HEK293 (cell line): ENCODE data around the gene PLEKHJ1.

Source experiments
- CTCF ChIP-seq: fragments of 450-650 bp; formaldehyde crosslinking; IDR thresholded peaks from 2 replicates; pipeline ENCODE4 v1.5.1; 2016; ENCODE audit warnings: missing biosample characterization, missing genetic modification characterization
- SALL2 ChIP-seq: fragments of 450-650 bp; formaldehyde crosslinking; IDR thresholded peaks from 2 replicates; pipeline ENCODE4 v1.5.0; 2017; ENCODE audit warnings: missing biosample characterization, mild to moderate bottlenecking, missing genetic modification characterization, borderline replicate concordance
- ZNF16 ChIP-seq: fragments of 450-650 bp; formaldehyde crosslinking; IDR thresholded peaks from 2 replicates; pipeline ENCODE4 v1.5.1; 2016; ENCODE audit warnings: low read depth, missing biosample characterization, missing genetic modification characterization
- ZNF311 ChIP-seq: fragments of 450-650 bp; formaldehyde crosslinking; IDR thresholded peaks from 2 replicates; pipeline ENCODE4 v1.5.1; 2017; ENCODE audit warnings: missing biosample characterization, missing genetic modification characterization, borderline replicate concordance
- ZNF366 ChIP-seq: fragments of 450-650 bp; formaldehyde crosslinking; conservative IDR thresholded peaks from 2 replicates; pipeline ENCODE4 v1.5.1; 2016; ENCODE audit warnings: missing biosample characterization, missing genetic modification characterization
- ZNF785 ChIP-seq: fragments of 450-650 bp; formaldehyde crosslinking; IDR thresholded peaks from 2 replicates; pipeline ENCODE4 v1.5.1; 2016; ENCODE audit warnings: missing biosample characterization, missing genetic modification characterization
- TF ChIP-seq, protein P1 (sequence below): fragments of 450-650 bp; formaldehyde crosslinking; IDR thresholded peaks from 2 replicates; pipeline ENCODE4 v1.5.1; 2016; ENCODE audit warnings: missing biosample characterization, missing genetic modification characterization, low read depth

DNA sequence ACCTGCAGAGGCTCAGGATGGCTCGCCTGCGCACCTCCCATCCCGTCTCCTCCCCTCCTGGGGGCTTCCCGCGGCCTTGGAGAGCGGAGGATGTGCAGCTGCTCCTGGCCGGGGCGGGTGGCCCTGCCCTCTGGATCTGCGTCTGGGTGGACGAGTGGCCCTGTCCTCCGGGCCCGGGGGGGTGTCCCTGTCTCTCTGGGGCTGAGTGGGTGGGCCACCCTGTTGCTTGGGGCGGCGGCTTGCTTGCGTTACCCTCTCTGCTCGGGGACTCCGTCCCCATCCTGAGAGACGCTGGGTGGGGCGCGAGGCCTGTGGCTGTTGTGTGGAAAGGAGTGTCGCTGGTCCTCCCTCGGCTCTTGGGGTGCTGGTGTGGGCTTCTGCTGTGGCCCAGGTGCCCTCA lies 37.8 kb downstream of the PLEKHJ1 start:
- TF ChIP-seq ZNF16 (tag by site-specific recombination) (no peak), CTCF (no peak), ZNF785 (tag by site-specific recombination) (no peak), ZNF366 (tag by site-specific recombination) (no peak), ZNF311 (no peak), SALL2 (tag by site-specific recombination) (no peak)
- TF ChIP-seq, protein P1, sequence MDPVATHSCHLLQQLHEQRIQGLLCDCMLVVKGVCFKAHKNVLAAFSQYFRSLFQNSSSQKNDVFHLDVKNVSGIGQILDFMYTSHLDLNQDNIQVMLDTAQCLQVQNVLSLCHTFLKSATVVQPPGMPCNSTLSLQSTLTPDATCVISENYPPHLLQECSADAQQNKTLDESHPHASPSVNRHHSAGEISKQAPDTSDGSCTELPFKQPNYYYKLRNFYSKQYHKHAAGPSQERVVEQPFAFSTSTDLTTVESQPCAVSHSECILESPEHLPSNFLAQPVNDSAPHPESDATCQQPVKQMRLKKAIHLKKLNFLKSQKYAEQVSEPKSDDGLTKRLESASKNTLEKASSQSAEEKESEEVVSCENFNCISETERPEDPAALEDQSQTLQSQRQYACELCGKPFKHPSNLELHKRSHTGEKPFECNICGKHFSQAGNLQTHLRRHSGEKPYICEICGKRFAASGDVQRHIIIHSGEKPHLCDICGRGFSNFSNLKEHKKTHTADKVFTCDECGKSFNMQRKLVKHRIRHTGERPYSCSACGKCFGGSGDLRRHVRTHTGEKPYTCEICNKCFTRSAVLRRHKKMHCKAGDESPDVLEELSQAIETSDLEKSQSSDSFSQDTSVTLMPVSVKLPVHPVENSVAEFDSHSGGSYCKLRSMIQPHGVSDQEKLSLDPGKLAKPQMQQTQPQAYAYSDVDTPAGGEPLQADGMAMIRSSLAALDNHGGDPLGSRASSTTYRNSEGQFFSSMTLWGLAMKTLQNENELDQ (tag by site-specific recombination) = no peak
